ENCODE measurements around the gene PSMD9.
"Not testable (repeated sequence)": the region's sequence is repeated elsewhere in the genome, so short reads cannot be mapped to it uniquely, and the experiment has no call there.

PSMD9 gene

DNA sequence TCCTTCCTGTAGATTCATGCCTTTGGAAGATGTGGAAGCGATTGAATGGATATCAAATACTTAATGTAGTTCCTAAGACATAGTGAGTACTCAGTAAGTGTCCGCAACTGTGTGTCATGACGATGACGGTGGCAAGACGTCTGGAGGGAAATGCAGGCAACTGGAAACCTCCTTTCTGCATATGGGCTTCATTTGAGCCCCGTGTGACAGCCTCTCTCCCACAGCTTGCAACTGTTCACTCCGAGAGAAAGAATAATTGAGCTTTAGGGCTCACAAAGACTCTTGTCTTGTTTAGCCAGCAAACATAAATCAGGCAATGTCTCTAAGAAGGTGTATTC is 36.7 kb downstream of the PSMD9 start:
- peak; percentile 45 for DNase-seq (ENCODE audit: low read depth)

- DNase-seq (ENCODE audit: low read depth), result no peak
Observed at GRCh38 chr12:121926874-121927706, 38.5 kb downstream of the PSMD9 start.

DNA sequence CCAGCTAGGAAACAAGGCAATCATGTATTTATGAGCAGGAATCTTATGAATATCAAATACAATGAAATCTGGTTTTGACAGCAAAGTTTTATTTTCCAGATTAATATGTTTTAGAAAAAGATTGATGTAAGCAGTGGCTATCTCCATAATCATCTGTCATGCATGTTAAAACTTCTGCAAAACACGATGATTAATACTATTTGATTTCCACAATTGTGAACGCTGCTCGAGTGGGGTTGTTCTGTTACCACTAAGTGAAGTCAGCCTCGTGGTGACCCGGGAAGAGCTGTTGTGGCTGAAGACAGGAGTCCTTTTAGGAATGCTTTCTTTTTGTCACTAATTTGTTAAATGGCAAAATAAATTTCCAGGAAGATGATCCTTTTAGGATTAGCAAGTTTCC is 39.2 kb downstream of the PSMD9 start:
- no peak for DNase-seq (ENCODE audit: low read depth)

GRCh38 chr12:121929545-121929944 is 41.0 kb downstream of the PSMD9 start:
- DNase-seq (ENCODE audit: low read depth), result not testable (repeated sequence)

- DNase-seq (ENCODE audit: low read depth), result no peak
Observed at GRCh38 chr12:121930862-121931261, 42.3 kb downstream of the PSMD9 start.

DNA sequence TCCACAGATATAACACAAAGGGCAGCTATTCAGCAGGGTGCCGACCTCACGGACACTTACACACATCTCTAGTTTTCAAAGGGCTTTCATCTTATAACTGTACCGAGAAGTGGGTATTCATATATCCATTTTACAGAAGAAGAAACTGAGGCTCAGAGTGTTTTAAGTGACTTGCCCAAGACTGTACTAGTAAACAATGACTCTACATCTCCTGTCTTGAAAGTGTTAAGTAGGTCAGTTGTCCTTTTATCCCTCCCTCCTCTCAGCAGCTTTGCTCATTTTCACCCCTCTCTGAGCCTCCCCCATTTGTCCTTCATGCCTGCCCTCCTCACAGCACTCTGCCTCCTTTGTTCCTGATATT is 43.6 kb downstream of the PSMD9 start:
- no peak for DNase-seq (ENCODE audit: low read depth)

- DNase-seq (ENCODE audit: low read depth), result no peak
Observed at GRCh38 chr12:121932914-121933521, 44.4 kb downstream of the PSMD9 start.

DNA sequence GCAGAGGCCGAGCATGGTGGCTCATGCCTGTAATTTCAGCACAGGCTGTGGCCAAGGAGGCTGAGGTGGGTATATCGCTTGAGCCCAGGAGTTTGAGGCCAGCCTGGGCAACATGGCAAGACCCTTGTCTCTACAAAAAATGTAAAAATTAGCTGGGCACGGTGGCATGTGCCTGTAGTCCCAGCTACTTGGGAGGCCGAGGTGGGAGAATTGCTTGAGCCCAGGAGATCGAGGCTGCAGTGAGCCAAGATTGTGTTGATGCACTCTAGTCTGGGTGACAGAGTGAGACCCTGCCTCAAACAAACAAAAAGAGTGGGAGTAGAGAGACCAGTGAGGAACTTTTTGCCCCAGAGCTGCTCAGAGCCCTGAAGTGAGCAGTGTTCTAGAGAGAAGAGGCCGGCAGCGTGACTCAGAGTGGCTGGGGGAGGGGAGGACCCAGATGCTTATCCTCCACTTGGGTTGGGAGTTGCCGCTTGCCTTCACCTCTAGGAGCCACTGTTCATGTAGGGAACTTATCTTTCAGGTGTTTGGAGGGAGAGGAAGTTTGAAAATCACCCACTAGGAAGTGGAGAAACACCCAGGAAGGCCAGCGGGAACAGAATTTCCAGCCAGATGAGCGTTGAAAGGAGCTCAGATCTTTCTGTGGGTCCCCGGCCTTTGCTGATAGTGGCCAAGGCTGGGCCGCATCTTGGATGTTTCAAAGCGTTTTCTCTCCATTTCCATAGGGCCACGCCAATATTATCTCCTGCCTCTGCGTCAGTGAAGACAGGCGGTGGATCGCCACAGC is 45.1 kb downstream of the PSMD9 start:
- DNase-seq (ENCODE audit: low read depth), result no peak

DNA sequence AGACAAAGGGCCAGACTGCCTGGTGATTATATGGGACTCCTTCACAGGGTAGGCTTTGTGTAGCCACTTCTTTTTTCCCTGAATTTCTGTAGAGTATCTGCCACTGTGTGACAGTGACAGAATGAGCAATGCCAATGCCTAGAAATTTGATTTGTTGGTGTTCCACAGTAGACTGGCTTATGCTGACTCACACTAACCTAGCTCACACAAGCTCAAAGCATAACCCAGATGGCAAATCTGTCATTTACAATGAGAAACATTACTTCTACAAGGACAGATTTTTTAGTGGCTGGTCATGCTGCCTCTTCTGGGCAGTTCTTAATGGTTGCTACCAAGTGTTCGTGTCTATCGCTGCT is 45.7 kb downstream of the PSMD9 start:
- DNase-seq (ENCODE audit: low read depth), result no peak

DNA sequence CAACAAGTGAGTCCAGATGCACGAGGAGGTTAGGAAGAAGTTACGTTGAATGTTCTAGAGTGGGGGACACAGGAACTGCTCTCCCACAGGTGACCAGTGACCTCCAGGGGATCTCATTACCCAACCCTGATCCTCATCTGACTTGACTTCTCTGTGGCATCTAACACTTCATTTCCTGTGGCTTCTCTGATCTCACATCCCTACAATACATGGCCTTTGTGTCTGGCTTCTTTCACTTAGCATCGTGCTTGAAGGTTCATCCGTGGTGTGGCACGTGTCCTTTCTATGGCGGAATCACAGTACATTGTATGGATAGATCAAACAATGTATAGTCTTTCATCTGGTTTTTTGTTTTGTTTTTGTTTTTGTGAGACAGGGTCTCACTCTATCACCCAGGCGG is 49.1 kb downstream of the PSMD9 start:
- no peak for DNase-seq (ENCODE audit: low read depth)

GRCh38 chr12:121939186-121939585 is 50.6 kb downstream of the PSMD9 start:
- no peak for DNase-seq (ENCODE audit: low read depth)

GRCh38 chr12:121939992-121940766 is 51.6 kb downstream of the PSMD9 start:
- no peak for DNase-seq (ENCODE audit: low read depth)

GRCh38 chr12:121942145-121942718 is 53.6 kb downstream of the PSMD9 start:
- no peak for DNase-seq (ENCODE audit: low read depth)

GRCh38 chr12:121943926-121944325 is 55.3 kb downstream of the PSMD9 start:
- DNase-seq (ENCODE audit: low read depth), result no peak

- no peak for DNase-seq (ENCODE audit: low read depth)
Observed at GRCh38 chr12:121946313-121947025, 57.9 kb downstream of the PSMD9 start.

DNA sequence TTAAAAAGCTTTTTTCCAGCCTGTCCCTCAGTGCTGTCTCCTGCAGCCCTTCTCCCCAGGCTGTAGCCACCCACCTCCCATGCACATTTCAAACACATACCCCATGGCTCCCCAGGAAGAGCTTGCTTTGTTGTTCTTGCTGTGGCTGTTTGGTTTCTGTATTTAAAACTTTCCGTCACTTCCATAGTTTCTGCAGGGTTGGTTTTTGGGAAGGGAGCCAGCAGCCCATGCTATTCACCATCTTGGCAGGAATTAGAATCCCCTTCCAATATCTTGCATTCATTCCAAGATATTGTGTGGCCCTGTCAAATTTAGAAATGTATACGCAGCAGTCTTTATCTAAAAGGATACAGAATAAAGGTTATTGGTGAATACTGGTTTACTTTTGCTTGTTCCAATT is 59.4 kb downstream of the PSMD9 start:
- DNase-seq (ENCODE audit: low read depth), result no peak

DNA sequence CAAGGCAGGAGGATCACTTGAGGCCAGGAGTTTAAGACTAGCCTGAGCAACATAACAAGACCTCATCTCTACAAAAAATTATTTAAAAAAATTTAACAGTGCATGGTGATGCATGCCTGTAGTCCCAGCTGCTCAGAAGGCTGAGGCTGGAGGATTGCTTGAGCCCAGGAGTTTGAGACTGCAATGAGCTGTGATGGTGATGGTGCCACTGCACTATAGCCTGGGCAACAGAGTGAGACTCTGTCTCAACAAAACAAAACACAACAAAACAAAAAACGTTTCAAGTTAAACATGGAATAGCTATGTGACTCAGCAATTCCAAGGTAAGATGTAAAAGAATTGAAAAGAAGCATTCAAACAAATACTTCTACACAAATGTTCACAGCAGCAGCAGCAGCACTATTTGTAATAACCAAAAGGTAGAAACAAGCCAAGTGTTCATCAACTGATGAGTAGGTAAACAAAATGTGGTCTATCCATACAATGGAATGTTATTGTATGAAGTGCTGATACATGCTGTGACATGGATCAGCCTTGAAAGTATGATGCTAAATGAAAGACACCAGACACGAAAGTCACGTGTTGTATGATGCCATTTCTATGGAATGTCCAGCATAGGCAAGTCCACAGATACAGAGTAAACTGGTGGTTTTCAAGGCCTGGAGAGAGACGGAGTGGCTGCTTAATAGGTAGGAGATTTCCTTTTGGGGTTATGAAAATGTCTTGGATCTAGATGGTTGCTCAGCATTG is 61.2 kb downstream of the PSMD9 start:
- peak; percentile 61 for DNase-seq (ENCODE audit: low read depth)

GRCh38 chr12:121953117-121953692 is 64.6 kb downstream of the PSMD9 start:
- no peak for DNase-seq (ENCODE audit: low read depth)

DNA sequence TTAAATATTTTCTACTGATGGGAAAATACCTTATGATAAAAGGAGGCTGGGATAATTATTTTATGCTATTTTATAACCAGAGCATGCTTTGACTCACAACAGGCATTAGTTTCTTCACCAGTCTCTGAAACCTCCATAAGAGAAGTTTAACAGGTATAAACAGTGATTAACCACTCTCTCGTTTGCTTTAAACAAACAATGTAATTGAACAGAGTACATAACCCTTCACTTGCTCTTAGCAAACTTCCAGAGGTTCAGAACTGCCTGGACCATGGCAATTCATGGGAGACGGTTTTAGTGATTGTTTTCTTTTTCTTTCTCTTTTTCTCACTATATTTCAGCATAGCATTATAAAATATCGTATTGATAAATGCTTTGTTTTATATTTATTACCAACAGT is 65.1 kb downstream of the PSMD9 start:
- DNase-seq (ENCODE audit: low read depth), result no peak

Measured in HS-5 (cell line).